ENCODE measurements around the gene PRELID3B.
"Not testable (repeated sequence)": the region's sequence is repeated elsewhere in the genome, so short reads cannot be mapped to it uniquely, and the experiment has no call there.

The PRELID3B gene

DNA sequence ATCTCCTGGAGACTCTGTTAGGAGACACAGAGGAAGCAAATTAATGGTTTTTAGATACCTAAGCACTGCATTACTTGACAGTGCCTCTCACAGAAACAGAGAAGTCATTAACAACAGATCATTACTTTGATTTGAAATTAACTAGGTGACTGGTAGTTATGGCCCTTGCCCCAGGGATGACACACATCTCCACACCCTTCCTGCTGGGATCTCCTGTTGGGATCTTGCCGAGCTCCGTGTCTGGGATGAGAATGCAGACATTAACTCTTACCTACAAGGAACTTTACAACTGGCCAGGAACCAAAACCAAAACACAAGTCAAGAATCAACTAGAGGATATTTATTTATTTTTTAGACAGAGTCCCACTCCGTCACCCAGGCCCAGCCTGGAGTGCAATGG is 2.2 kb upstream of the PRELID3B start:
- Histone ChIP-seq H3K9ac (ENCODE audit: low read length) (no peak overlapping the region), H3K4me1 (ENCODE audit: low read length) (peaks cover 33% of the 10 kb centered on the region), H3K79me2 (ENCODE audit: low read length) (peaks cover 31% of the 10 kb centered on the region), H3K9me3 (ENCODE audit: insufficient read depth, low read length) (no peaks in the 10 kb centered on the region), H3K4me2 (ENCODE audit: low read length) (no peak overlapping the region), H3K4me3 (ENCODE audit: low read length) (no peak overlapping the region), H4K20me1 (ENCODE audit: insufficient read depth, low read length) (peaks cover 17% of the 10 kb centered on the region), H3K36me3 (replicated peaks; ENCODE audit: low read depth, low read length) (peaks cover 17% of the 10 kb centered on the region), H2AFZ (ENCODE audit: low read depth, low read length) (no peak overlapping the region), H3K27me3 (ENCODE audit: low read depth, low read length) (peaks cover 6% of the 10 kb centered on the region), H3K27ac (ENCODE audit: low read length) (no peak overlapping the region)
- no peak for TF ChIP-seq EZH2phosphoT487 (IDR thresholded peaks at IDR 0.05; ENCODE audit: low read depth)
- no peak for TF ChIP-seq CTCF (IDR thresholded peaks at IDR 0.05; ENCODE audit: low read depth, low read length)

DNA sequence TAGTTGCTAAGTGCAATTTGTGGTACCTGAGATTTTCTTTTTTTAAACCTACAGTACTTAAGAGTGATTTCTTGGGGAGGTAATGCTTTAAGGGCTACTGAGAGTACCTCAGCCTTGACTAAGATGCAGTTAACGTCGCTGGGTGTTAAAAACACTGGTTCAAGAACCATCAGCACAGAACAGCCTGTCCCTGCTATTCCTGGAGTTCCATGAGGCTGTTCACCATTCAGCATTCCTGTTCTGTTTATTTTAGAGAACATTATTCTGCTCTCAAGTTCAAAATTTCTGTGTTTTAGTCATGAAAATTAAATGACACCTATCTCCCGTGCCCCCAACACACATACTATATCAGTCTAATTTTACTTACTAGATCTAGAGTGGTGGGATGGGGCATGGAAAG is 1.7 kb upstream of the PRELID3B start:
- Histone ChIP-seq H3K36me3 (replicated peaks; ENCODE audit: low read depth, low read length) (peaks cover 22% of the 10 kb centered on the region), H3K27ac (ENCODE audit: low read length) (no peak overlapping the region), H3K4me1 (ENCODE audit: low read length) (peaks cover 38% of the 10 kb centered on the region), H4K20me1 (ENCODE audit: insufficient read depth, low read length) (peaks cover 22% of the 10 kb centered on the region), H3K79me2 (ENCODE audit: low read length) (peaks cover 36% of the 10 kb centered on the region), H3K27me3 (ENCODE audit: low read depth, low read length) (peaks cover 1% of the 10 kb centered on the region), H3K9ac (ENCODE audit: low read length) (no peak overlapping the region), H3K4me3 (ENCODE audit: low read length) (no peak overlapping the region), H3K4me2 (ENCODE audit: low read length) (no peak overlapping the region), H2AFZ (ENCODE audit: low read depth, low read length) (no peak overlapping the region), H3K9me3 (ENCODE audit: insufficient read depth, low read length) (no peaks in the 10 kb centered on the region)
- TF ChIP-seq CTCF (IDR thresholded peaks at IDR 0.05; ENCODE audit: low read depth, low read length) (no peak), EZH2phosphoT487 (IDR thresholded peaks at IDR 0.05; ENCODE audit: low read depth) (no peak)

DNA sequence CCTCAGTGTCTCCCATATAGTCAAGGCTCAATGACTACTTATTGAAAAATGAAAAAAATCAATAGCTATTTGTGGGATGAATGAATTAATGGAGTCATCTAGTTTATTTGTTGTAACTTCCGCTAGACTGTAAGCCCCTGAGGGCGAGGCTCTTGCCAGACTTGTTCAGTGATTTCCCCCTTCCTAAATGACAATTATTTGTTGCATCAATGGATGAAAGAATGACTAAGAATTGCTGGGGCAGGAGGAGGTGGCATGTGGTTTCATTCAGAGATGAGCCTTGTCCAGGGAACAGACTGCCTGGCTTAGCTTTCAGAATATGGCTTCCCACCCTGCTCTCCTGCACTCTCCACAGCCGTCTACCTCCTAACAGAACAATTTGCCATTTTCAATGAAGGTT is 1.1 kb upstream of the PRELID3B start:
- peak overlapping the region; percentile 90 for H2AFZ ChIP-seq (ENCODE audit: low read depth, low read length)
- no peak for TF ChIP-seq EZH2phosphoT487 (IDR thresholded peaks at IDR 0.05; ENCODE audit: low read depth)
- TF ChIP-seq CTCF (IDR thresholded peaks at IDR 0.05; ENCODE audit: low read depth, low read length) = no peak
- H3K27me3 ChIP-seq (ENCODE audit: low read depth, low read length) = no peaks in the 10 kb centered on the region
- no peak overlapping the region; the same call in 1 of the 2 replicates for H3K27ac ChIP-seq (ENCODE audit: low read length)
- peaks cover 26% of the 10 kb centered on the region for H4K20me1 ChIP-seq (ENCODE audit: insufficient read depth, low read length)
- peak overlapping the region; percentile 91 for H3K9ac ChIP-seq (ENCODE audit: low read length)
- peak overlapping the region; percentile 83 for H3K4me3 ChIP-seq (ENCODE audit: low read length)
- no peaks in the 10 kb centered on the region for H3K9me3 ChIP-seq (ENCODE audit: insufficient read depth, low read length)
- peak overlapping the region; percentile 83 for H3K4me2 ChIP-seq (ENCODE audit: low read length)
- H3K79me2 ChIP-seq (ENCODE audit: low read length) = peaks cover 42% of the 10 kb centered on the region
- peaks cover 39% of the 10 kb centered on the region for H3K4me1 ChIP-seq (ENCODE audit: low read length)
- H3K36me3 ChIP-seq (replicated peaks; ENCODE audit: low read depth, low read length) = peaks cover 22% of the 10 kb centered on the region

DNA sequence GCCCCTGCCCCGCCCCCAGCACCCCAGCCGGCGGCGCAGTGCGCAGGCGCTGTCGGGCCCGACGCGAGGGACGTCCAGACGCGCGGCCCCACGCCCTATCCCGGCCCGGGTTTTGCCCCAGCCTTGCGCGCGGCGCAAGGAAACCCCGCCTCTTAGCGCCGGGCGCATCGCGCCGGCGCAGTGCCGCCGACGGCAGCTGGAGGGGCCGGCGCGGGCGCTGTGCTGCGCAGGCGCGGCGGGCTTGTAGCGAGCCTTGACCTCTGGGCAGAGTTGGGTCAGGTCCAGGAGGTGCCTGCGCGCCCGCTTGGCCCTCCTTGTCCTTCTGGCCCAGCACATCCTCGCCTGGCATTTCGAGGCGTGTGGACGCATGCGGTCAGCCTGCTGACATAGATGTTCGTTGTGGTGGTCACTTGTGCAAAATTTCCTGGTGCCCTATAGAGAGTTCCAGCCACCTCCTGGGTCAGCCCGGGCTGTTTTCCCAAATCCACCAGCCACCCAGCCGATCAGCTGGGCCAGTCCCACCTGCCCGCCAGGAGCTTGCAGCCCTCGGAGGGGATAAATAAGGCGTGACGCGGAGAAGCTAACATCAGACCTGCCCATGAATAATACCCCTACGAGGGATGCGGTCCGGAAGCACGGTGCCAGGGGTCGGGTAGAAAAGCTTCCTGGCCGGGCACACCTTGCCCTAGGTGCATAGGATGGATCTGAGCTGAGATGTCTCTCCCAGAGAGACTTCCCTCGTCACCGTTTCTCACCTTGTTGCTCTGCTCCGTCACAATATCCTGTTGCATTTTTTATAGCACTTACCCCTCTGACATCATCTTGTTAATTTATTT is 428 bp upstream of the PRELID3B start:
- H3K27me3 ChIP-seq (ENCODE audit: low read depth, low read length) = no peaks in the 10 kb centered on the region
- peak overlapping the region; percentile 53 for H3K27ac ChIP-seq (ENCODE audit: low read length)
- peak overlapping the region; percentile 83 for H3K4me2 ChIP-seq (ENCODE audit: low read length)
- H3K4me1 ChIP-seq (ENCODE audit: low read length) = peaks cover 35% of the 10 kb centered on the region
- H3K36me3 ChIP-seq (replicated peaks; ENCODE audit: low read depth, low read length) = peaks cover 26% of the 10 kb centered on the region
- TF ChIP-seq CTCF (IDR thresholded peaks at IDR 0.05; ENCODE audit: low read depth, low read length) (no peak), EZH2phosphoT487 (IDR thresholded peaks at IDR 0.05; ENCODE audit: low read depth) (no peak)
- H3K79me2 ChIP-seq (ENCODE audit: low read length) = peaks cover 49% of the 10 kb centered on the region
- H2AFZ ChIP-seq (ENCODE audit: low read depth, low read length) = peak overlapping the region; percentile 90
- no peaks in the 10 kb centered on the region for H3K9me3 ChIP-seq (ENCODE audit: insufficient read depth, low read length)
- peak overlapping the region; percentile 91 for H3K9ac ChIP-seq (ENCODE audit: low read length)
- peaks cover 31% of the 10 kb centered on the region for H4K20me1 ChIP-seq (ENCODE audit: insufficient read depth, low read length)
- H3K4me3 ChIP-seq (ENCODE audit: low read length) = peak overlapping the region; percentile 83

DNA sequence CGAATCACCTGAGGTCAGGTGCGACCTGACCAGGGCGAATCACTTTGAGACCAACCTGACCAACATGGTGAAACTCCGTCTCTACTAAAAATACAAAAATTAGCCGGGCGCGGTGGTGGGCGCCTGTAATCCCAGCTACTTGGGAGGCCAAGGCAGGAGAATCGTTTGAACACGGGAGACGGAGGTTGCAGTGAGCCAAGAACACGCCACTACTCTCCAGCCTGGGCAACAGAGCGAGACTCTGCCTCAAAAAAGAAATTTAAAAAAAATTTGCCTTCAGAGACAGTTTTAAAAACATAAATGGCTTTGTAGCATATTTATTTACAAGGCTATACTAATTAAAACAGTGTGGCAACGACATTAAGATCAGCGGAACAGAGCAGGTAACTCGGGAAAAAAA is 1.1 kb downstream of the PRELID3B start:
- Histone ChIP-seq H4K20me1 (ENCODE audit: insufficient read depth, low read length) (peaks cover 34% of the 10 kb centered on the region), H3K36me3 (replicated peaks; ENCODE audit: low read depth, low read length) (peaks cover 41% of the 10 kb centered on the region)
- H2AFZ ChIP-seq (ENCODE audit: low read depth, low read length) = not testable (repeated sequence)

More for the DNA sequence above, 1.1 kb downstream of the PRELID3B start:
- not testable (repeated sequence) for H3K9me3 ChIP-seq (ENCODE audit: insufficient read depth, low read length); H3K27me3 ChIP-seq (ENCODE audit: low read depth, low read length)
- Histone ChIP-seq H3K4me2 (ENCODE audit: low read length) (peak overlapping the region; percentile 81), H3K79me2 (ENCODE audit: low read length) (peaks cover 61% of the 10 kb centered on the region), H3K4me1 (ENCODE audit: low read length) (peaks cover 34% of the 10 kb centered on the region), H3K9ac (ENCODE audit: low read length) (peak overlapping the region; percentile 82), H3K27ac (ENCODE audit: low read length) (peak overlapping the region; percentile 53; the same call in 1 of the 2 replicates), H3K4me3 (ENCODE audit: low read length) (peak overlapping the region; percentile 83)

All from OCI-LY3 (cell line).